ENCODE data around the gene FHL3. TPM values are rescaled to one million over a fixed set of nuclear protein-coding genes. Genes with fewer than 3 reads are reported as not detected.

The FHL3 gene
- total and polyA plus RNA-seq, 9 of the 15 experiments (the other 6 are each of a cell fraction or from before 2014, with no cell fraction given), result 6.1 to 144 (median 34.1) TPM

DNA sequence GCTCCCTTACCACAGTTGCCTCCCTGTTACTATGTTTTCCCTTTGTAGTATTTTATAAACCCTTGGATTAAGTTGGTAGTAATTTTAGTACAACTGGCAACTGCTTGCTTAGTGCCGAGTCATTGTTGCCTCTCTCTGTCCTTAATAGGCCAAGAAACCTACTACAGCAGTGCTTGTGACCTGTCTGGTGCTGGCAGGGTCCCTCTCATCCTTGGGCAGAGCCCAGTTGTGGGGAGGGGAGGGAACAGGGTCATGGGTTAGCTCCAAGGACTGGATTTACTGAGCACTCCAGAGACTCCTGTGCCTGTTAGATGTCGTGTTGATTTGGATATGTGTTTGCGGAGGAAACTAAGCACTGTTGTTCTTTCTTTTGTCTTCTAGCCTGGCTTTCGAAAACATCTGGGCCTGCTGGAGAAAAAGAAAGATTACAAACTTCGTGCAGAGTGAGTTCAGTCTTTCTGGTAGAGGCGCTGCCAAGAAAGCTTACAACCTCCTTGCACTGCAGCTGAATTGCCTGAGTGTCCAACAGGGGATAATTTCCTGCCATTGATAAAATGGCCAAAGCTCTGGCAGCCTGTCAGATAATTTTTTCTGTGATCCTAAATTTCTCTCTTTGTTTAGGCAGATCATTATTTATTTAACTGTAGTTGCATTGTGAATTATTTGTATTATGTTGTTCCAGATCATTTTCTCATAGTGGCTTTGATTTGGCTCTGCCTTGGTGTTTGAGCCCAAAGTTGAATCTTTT is 10.8 kb upstream of the FHL3 start (continued):
- TF ChIP-seq, protein P1, sequence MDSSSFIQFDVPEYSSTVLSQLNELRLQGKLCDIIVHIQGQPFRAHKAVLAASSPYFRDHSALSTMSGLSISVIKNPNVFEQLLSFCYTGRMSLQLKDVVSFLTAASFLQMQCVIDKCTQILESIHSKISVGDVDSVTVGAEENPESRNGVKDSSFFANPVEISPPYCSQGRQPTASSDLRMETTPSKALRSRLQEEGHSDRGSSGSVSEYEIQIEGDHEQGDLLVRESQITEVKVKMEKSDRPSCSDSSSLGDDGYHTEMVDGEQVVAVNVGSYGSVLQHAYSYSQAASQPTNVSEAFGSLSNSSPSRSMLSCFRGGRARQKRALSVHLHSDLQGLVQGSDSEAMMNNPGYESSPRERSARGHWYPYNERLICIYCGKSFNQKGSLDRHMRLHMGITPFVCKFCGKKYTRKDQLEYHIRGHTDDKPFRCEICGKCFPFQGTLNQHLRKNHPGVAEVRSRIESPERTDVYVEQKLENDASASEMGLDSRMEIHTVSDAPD (CRISPR knock-in tag; IDR thresholded peaks at IDR 0.05), result no peak
- TF ChIP-seq ZNF197 (CRISPR knock-in tag; IDR thresholded peaks at IDR 0.05; ENCODE audit: low read depth) (no peak), DIDO1 (tag; IDR thresholded peaks at IDR 0.05; ENCODE audit: low read depth) (no peak), ZNF583 (CRISPR knock-in tag; IDR thresholded peaks at IDR 0.05) (no peak), NBN (IDR thresholded peaks at IDR 0.05; ENCODE audit: low read depth) (no peak), CEBPG (CRISPR knock-in tag; IDR thresholded peaks at IDR 0.05) (no peak), CEBPG (tag; conservative IDR thresholded peaks at IDR 0.05 in 1 of 2, IDR thresholded peaks at IDR 0.05 in 1 of 2) (no peak)
- TF ChIP-seq, protein P2, sequence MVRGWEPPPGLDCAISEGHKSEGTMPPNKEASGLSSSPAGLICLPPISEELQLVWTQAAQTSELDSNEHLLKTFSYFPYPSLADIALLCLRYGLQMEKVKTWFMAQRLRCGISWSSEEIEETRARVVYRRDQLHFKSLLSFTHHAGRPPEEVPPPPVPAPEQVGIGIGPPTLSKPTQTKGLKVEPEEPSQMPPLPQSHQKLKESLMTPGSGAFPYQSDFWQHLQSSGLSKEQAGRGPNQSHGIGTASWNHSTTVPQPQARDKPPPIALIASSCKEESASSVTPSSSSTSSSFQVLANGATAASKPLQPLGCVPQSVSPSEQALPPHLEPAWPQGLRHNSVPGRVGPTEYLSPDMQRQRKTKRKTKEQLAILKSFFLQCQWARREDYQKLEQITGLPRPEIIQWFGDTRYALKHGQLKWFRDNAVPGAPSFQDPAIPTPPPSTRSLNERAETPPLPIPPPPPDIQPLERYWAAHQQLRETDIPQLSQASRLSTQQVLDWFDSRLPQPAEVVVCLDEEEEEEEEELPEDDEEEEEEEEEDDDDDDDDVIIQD (CRISPR knock-in tag; IDR thresholded peaks at IDR 0.05), result no peak
